NT2/D1 (cell line): Measurements from ENCODE around the gene MRPL24.

ENCODE experiments used
- DNase-seq: peaks from one replicate; pipeline ENCODE4 v3.0.0-alpha.2; 2011; ENCODE audit warnings: low read depth, low spot score
- H3K27me3 ChIP-seq: 2 replicates; pipeline ENCODE4 v1.6.0; 2011; ENCODE audit warnings: mild to moderate bottlenecking; ENCODE audit not compliant: insufficient read length, insufficient read depth
- H3K36me3 ChIP-seq: 2 replicates; pipeline ENCODE4 v1.6.1; 2011; ENCODE audit warnings: mild to moderate bottlenecking, low read length, mixed read lengths; ENCODE audit not compliant: insufficient read depth, insufficient read length
- H3K4me1 ChIP-seq: 2 replicates; pipeline ENCODE4 v1.5.1; 2011; ENCODE audit not compliant: insufficient read depth, insufficient read length
- H3K4me3 ChIP-seq: 2 replicates; pipeline ENCODE4 v1.5.1; 2011; ENCODE audit warnings: low read depth; ENCODE audit not compliant: insufficient read length
- H3K9ac ChIP-seq: 2 replicates; pipeline ENCODE4 v1.6.0; 2011; ENCODE audit warnings: low read depth; ENCODE audit not compliant: insufficient read length
- H3K9me3 ChIP-seq: 2 replicates; pipeline ENCODE4 v1.5.1; 2011; ENCODE audit warnings: mild to moderate bottlenecking, low read length; ENCODE audit not compliant: insufficient read depth
- SUZ12 ChIP-seq: IDR thresholded peaks from 2 replicates; pipeline ENCODE4 v1.6.1; 2011; ENCODE audit not compliant: insufficient read length, insufficient read depth; ENCODE audit errors: extremely low read depth
- YY1 ChIP-seq: IDR thresholded peaks from 2 replicates; pipeline ENCODE4 v1.6.1; 2011; ENCODE audit not compliant: insufficient read length, insufficient read depth
- ZNF274 ChIP-seq: IDR thresholded peaks from 2 replicates; pipeline ENCODE4 v1.6.1; 2011; ENCODE audit warnings: mild to moderate bottlenecking, low read depth, low read length

The MRPL24 gene

DNA sequence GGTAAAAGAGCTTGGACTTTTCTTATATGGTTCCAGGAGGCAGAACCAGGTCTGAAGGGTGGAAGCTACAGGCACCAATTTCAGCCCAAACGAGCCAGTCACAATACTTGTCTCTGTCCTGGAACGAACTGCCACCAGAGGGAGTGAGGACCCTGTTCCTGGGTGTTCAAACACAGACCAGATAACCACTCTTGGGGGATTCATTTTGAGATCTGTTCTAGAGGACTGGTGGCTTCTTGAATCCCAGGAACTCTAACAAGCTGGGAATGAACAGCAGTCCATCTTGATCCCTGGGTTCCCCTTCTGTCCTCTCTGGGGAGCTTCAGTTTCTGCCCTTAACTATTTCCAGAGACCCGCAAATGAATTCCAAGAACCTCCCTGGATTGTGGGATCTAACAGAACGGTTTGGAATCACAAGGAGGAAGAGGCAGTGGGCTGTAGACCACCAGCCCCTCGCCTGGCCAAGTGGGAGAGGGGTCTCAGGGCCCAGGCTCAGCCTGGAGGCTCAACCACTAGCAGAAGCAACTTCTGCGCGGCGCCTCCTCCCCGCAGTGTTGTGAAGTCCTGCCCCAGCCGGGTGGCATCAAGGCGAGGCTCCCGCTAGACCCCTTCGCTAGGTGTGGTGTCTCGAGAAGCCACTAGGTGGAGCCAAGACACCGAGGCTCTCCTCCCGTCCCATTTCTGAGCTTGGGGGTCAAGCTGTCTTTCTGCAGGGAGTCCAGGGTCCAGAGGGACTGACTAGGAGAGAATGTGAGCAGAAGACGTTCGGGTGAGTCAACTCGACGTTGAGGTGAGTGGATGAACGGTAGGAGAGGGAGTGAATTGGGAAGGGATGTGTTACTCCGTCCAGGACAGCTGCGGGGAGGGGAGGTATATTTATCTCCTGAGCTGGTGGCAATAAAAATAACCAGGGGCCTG lies 51.6 kb downstream of the MRPL24 start:
- Histone ChIP-seq H3K27me3 (no peaks in the 10 kb centered on the region), H3K4me3 (peak overlapping the region; percentile 28), H3K4me1 (peaks cover 34% of the 10 kb centered on the region)

More for the DNA sequence above, 51.6 kb downstream of the MRPL24 start:
- peak; percentile 90 for DNase-seq
- peak overlapping the region; percentile 81 for H3K9ac ChIP-seq
- no peaks in the 10 kb centered on the region for H3K36me3 ChIP-seq
- H3K9me3 ChIP-seq: no peaks in the 10 kb centered on the region
- TF ChIP-seq SUZ12: no peak
- TF ChIP-seq ZNF274: no peak
- TF ChIP-seq YY1: no peak
